Panc1 (cell line): Measurements from ENCODE around the gene PPARG. TPM values are rescaled to one million over a fixed set of nuclear protein-coding genes. Genes with fewer than 3 reads are reported as not detected.

Experiments
- ATAC-seq: fragments of 200-7000 bp; cut with Tn5 transposase; 2 replicates; pipeline ENCODE4 v1.9.1; 2020; ENCODE audit warnings: mild to moderate bottlenecking, moderate library complexity
- BruUV-seq: library from RNA; stranded (reverse); fragments of 400-500 nt; replicated peaks from 2 replicates; lab custom pipeline; 2021; lab: Mats Ljungman, UMichigan
- CTCF ChIA-PET: fragments of 300-600 bp; sonication (Branson Sonifier 250); formaldehyde crosslinking; loops from one replicate; lab custom pipeline; 2022; ENCODE audit warnings: antibody characterized with exemption; lab: Charles Lee
- POLR2A ChIA-PET: fragments of 300-600 bp; sonication (Branson Sonifier 250); formaldehyde crosslinking; loops from one replicate; lab custom pipeline; 2022; ENCODE audit warnings: antibody characterized with exemption; lab: Charles Lee
- DNase-seq: peaks from one replicate; pipeline ENCODE4 v3.0.0-alpha.2; 2010; ENCODE audit warnings: low read depth, low spot score
- H3K27ac ChIP-seq: 2 replicates; pipeline ENCODE4 v1.5.1; 2011; ENCODE audit warnings: mild to moderate bottlenecking, low read length, inconsistent platforms
- H3K27me3 ChIP-seq: fragments of 200-500 bp; sonication (Bioruptor generic); 2 replicates; pipeline ENCODE4 v1.6.0; 2014; ENCODE audit warnings: low read length, inconsistent platforms; ENCODE audit not compliant: control insufficient read depth, insufficient read depth
- H3K36me3 ChIP-seq: fragments of 200-500 bp; sonication (Bioruptor generic); 2 replicates; pipeline ENCODE4 v1.5.1; 2014; ENCODE audit warnings: inconsistent platforms, mild to moderate bottlenecking, low read length, moderate library complexity; ENCODE audit not compliant: control insufficient read depth, insufficient read depth
- H3K4me1 ChIP-seq: 2 replicates; pipeline ENCODE4 v1.5.1; 2011; ENCODE audit warnings: inconsistent platforms, mild to moderate bottlenecking, low read length, moderate library complexity; ENCODE audit not compliant: control insufficient read depth, insufficient read depth
- H3K4me3 ChIP-seq, 2 experiments: 2 replicates each; pipeline ENCODE4 v1.5.1; 2011 to 2012; ENCODE audit warnings: low read depth in 2 of 2, low read length in 2 of 2, mild to moderate bottlenecking in 2 of 2, inconsistent platforms in 1 of 2, moderate library complexity in 1 of 2
- H3K9me3 ChIP-seq: fragments of 200-500 bp; sonication (Bioruptor generic); 2 replicates; pipeline ENCODE4 v1.5.1; 2014; ENCODE audit warnings: low read depth, mild to moderate bottlenecking, inconsistent platforms, low read length, moderate library complexity; ENCODE audit not compliant: control insufficient read depth, insufficient read depth
- CTCF ChIP-seq: fragments of 450-650 bp; IDR thresholded peaks from 2 replicates; pipeline ENCODE4 v1.5.1; 2017; ENCODE audit warnings: mild to moderate bottlenecking
- POLR2AphosphoS5 ChIP-seq: IDR thresholded peaks from 2 replicates; pipeline ENCODE4 v1.6.1; 2012; ENCODE audit warnings: mild to moderate bottlenecking, low read depth, low read length, moderate library complexity
- SIN3A ChIP-seq: IDR thresholded peaks from 2 replicates; pipeline ENCODE4 v1.6.1; 2012; ENCODE audit warnings: low read depth, mild to moderate bottlenecking, low read length, moderate library complexity, borderline replicate concordance; ENCODE audit not compliant: insufficient read depth
- TCF7L2 ChIP-seq: IDR thresholded peaks from 2 replicates; pipeline ENCODE4 v1.6.1; 2011; ENCODE audit warnings: mild to moderate bottlenecking, low read depth, low read length, inconsistent platforms
- in situ Hi-C: cut with HindIII; loops from 2 replicates; pipeline ENCODE4 v1.10.0; 2016; ENCODE audit warnings: low sequenced_read_pairs, low pct_unique_long_range_greater_than_20kb
- intact Hi-C: fragments of 100-400 bp; cut with micrococcal nuclease; formaldehyde crosslinking; loops from one replicate; pipeline ENCODE4 v1.10.0; 2022; ENCODE audit not compliant: unreplicated experiment
- total RNA-seq: library from RNA; stranded (reverse); gene quantifications from one replicate; pipeline ENCODE4 v1.2.1, GENCODE V29; 2021; ENCODE audit not compliant: unreplicated experiment
- TF ChIP-seq, protein P1 (sequence below), 2 experiments: IDR thresholded peaks; 2 replicates each; pipeline ENCODE4 v1.6.1; 2011 to 2012; ENCODE audit warnings: low read depth in 2 of 2, control low read depth in 1 of 2, low read length in 1 of 2, mild to moderate bottlenecking in 1 of 2, moderate library complexity in 1 of 2; ENCODE audit not compliant: insufficient read depth in 1 of 2

PPARG gene
- total RNA-seq, 1 experiment from 2014 or later = 88.1 TPM

GRCh38 chr3:12462159-12462947 lies 173.5 kb downstream of the PPARG start:
- H3K4me3 ChIP-seq = no peak overlapping the region
- in situ Hi-C loops (no loop called here), intact Hi-C loops (no loop called here)
- ChIA-PET CTCF (no interaction called here), POLR2A (no interaction called here)
- DNase-seq (no peak), ATAC-seq (peak; percentile 30; the same call in 1 of the 2 replicates)
- no peaks in the 10 kb centered on the region for H3K36me3 ChIP-seq
- H3K9me3 ChIP-seq = no peaks in the 10 kb centered on the region
- no TSS peak for BruUV-seq
- TF ChIP-seq POLR2AphosphoS5 (no peak), SIN3A (no peak), CTCF (no peak), TCF7L2 (no peak)
- TF ChIP-seq, protein P1, sequence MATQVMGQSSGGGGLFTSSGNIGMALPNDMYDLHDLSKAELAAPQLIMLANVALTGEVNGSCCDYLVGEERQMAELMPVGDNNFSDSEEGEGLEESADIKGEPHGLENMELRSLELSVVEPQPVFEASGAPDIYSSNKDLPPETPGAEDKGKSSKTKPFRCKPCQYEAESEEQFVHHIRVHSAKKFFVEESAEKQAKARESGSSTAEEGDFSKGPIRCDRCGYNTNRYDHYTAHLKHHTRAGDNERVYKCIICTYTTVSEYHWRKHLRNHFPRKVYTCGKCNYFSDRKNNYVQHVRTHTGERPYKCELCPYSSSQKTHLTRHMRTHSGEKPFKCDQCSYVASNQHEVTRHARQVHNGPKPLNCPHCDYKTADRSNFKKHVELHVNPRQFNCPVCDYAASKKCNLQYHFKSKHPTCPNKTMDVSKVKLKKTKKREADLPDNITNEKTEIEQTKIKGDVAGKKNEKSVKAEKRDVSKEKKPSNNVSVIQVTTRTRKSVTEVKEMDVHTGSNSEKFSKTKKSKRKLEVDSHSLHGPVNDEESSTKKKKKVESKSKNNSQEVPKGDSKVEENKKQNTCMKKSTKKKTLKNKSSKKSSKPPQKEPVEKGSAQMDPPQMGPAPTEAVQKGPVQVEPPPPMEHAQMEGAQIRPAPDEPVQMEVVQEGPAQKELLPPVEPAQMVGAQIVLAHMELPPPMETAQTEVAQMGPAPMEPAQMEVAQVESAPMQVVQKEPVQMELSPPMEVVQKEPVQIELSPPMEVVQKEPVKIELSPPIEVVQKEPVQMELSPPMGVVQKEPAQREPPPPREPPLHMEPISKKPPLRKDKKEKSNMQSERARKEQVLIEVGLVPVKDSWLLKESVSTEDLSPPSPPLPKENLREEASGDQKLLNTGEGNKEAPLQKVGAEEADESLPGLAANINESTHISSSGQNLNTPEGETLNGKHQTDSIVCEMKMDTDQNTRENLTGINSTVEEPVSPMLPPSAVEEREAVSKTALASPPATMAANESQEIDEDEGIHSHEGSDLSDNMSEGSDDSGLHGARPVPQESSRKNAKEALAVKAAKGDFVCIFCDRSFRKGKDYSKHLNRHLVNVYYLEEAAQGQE (IDR thresholded peaks at IDR 0.05; ENCODE audit: insufficient read depth in 1 of 2, low read depth in 2 of 2, low read length in 1 of 2) = no peak
- peak overlapping the region; percentile 66 for H3K27ac ChIP-seq
- H3K4me1 ChIP-seq = no peaks in the 10 kb centered on the region
- H3K27me3 ChIP-seq = no peaks in the 10 kb centered on the region

DNA sequence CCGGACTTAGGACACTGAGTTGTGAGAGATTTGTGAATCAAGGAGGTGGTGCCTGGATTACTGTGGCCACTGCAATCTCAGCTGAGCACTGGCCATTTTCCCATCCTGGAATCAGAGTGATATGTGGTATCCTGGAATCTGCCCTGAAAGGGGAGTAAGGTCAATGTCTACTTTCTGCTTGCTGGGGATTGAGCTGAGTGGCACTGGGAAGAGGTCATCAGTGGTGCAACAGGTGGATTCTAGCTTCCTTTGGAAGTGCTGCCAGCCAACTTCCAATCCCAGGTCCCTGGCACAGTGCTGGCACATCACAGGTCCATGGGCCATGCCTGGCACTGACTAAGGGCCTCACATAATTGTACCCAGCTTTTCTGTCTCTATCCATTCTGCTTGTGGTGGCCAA lies 174.8 kb downstream of the PPARG start:
- DNase-seq = no peak

More for the DNA sequence above, 174.8 kb downstream of the PPARG start:
- H3K27me3 ChIP-seq = no peaks in the 10 kb centered on the region
- H3K9me3 ChIP-seq = no peaks in the 10 kb centered on the region
- H3K4me3 ChIP-seq = no peak overlapping the region
- CTCF ChIA-PET = no interaction called here
- BruUV-seq = no TSS peak
- POLR2A ChIA-PET = no interaction called here
- H3K4me1 ChIP-seq = no peaks in the 10 kb centered on the region
- H3K36me3 ChIP-seq = no peaks in the 10 kb centered on the region
- no peak for ATAC-seq
- TF ChIP-seq POLR2AphosphoS5 (no peak), SIN3A (no peak), TCF7L2 (no peak), CTCF (no peak)
- TF ChIP-seq, protein P1 (IDR thresholded peaks at IDR 0.05; ENCODE audit: insufficient read depth in 1 of 2, low read depth in 2 of 2, low read length in 1 of 2) = no peak
- intact Hi-C loops (no loop called here), in situ Hi-C loops (no loop called here)
- peak overlapping the region; percentile 72; the same call in 1 of the 2 replicates for H3K27ac ChIP-seq
